GM18505 (cell line): ENCODE measurements around the gene MTMR12.

Experiments used
- ATAC-seq: cut with Tn5 transposase; IDR thresholded peaks from one replicate; pipeline ENCODE4 v1.9.1; 2021; ENCODE audit not compliant: unreplicated experiment
- POLR2A ChIP-seq: IDR thresholded peaks from 4 replicates; pipeline ENCODE4 v1.6.1; 2011; ENCODE audit warnings: borderline replicate concordance; ENCODE audit not compliant: insufficient read depth, insufficient read length; ENCODE audit errors: extremely low read depth

Gene MTMR12

GRCh38 chr5:32312595-32313332, at the start of gene MTMR12:
Gene MTMR12, minus strand, starts transcription at chr5:32312939. Its CDS starts 101 bp downstream, at chr5:32312838.
- peak; percentile 91 for ATAC-seq
- TF ChIP-seq POLR2A, result peak; percentile 83

- no peak for ATAC-seq
- no peak for TF ChIP-seq POLR2A
Measured at GRCh38 chr5:32362527-32362926, 49.8 kb upstream of the MTMR12 start.

- TF ChIP-seq POLR2A, result no peak
- no peak for ATAC-seq
Measured at GRCh38 chr5:32360906-32361305, 48.2 kb upstream of the MTMR12 start.

GRCh38 chr5:32358611-32359010, 45.9 kb upstream of the MTMR12 start:
- no peak for ATAC-seq
- TF ChIP-seq POLR2A, result no peak

- TF ChIP-seq POLR2A, result no peak
- ATAC-seq, result no peak
Measured at GRCh38 chr5:32357658-32358057, 44.9 kb upstream of the MTMR12 start.

- ATAC-seq, result no peak
Measured at GRCh38 chr5:32355686-32356085, 42.9 kb upstream of the MTMR12 start.

GRCh38 chr5:32353420-32353819, 40.7 kb upstream of the MTMR12 start:
- no peak for ATAC-seq
- no peak for TF ChIP-seq POLR2A

More at GRCh38 chr5:32355686-32356085, 42.9 kb upstream of the MTMR12 start:
- no peak for TF ChIP-seq POLR2A

GRCh38 chr5:32352685-32353084, 39.9 kb upstream of the MTMR12 start:
- ATAC-seq, result no peak
- no peak for TF ChIP-seq POLR2A

- no peak for ATAC-seq
- TF ChIP-seq POLR2A, result no peak
Measured at GRCh38 chr5:32346869-32347268, 34.1 kb upstream of the MTMR12 start.

- no peak for TF ChIP-seq POLR2A
- ATAC-seq, result no peak
Measured at GRCh38 chr5:32343058-32343672, 30.4 kb upstream of the MTMR12 start.

- no peak for TF ChIP-seq POLR2A
- no peak for ATAC-seq
Measured at GRCh38 chr5:32342656-32343055, 29.9 kb upstream of the MTMR12 start.

- ATAC-seq, result no peak
- no peak for TF ChIP-seq POLR2A
Measured at GRCh38 chr5:32339878-32340277, 27.1 kb upstream of the MTMR12 start.

- no peak for ATAC-seq
- TF ChIP-seq POLR2A, result no peak
Measured at GRCh38 chr5:32339198-32339597, 26.5 kb upstream of the MTMR12 start.

GRCh38 chr5:32332966-32333365, 20.2 kb upstream of the MTMR12 start:
- TF ChIP-seq POLR2A, result no peak
- ATAC-seq, result no peak

- no peak for TF ChIP-seq POLR2A
- ATAC-seq, result no peak
Measured at GRCh38 chr5:32332361-32332760, 19.6 kb upstream of the MTMR12 start.

GRCh38 chr5:32331935-32332274, 19.2 kb upstream of the MTMR12 start:
- no peak for ATAC-seq
- no peak for TF ChIP-seq POLR2A
